ENCODE measurements around the gene PIGX. TPM values are rescaled to one million over a fixed set of nuclear protein-coding genes. Genes with fewer than 3 reads are reported as not detected.

PIGX gene
- total RNA-seq, 1 donor from 2014 or later = 20.1 TPM

DNA sequence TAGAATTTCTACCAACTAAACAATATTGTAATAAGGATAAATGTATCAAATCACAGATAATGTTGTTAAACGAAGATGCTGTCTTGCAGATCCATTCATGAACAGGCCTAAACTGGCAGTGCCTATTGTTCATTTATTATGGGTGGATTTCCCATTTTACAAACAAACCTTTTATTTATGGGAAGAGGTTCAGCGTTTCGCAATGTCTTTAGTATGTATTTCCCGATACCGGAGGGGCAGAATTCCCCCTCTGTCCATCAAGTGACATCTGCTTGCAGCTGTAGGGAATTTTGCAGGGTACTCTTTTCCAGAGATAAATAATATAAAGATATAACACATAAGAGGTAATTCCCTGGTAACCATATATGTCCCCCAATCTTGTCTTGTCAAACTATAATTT, 5.8 kb upstream of the PIGX start:
- peaks cover 2% of the 10 kb centered on the region for H3K4me1 Mint-ChIP-seq (ENCODE audit: low read depth, unreplicated experiment)
- no peak for DNase-seq
- TF ChIP-seq, protein P1, sequence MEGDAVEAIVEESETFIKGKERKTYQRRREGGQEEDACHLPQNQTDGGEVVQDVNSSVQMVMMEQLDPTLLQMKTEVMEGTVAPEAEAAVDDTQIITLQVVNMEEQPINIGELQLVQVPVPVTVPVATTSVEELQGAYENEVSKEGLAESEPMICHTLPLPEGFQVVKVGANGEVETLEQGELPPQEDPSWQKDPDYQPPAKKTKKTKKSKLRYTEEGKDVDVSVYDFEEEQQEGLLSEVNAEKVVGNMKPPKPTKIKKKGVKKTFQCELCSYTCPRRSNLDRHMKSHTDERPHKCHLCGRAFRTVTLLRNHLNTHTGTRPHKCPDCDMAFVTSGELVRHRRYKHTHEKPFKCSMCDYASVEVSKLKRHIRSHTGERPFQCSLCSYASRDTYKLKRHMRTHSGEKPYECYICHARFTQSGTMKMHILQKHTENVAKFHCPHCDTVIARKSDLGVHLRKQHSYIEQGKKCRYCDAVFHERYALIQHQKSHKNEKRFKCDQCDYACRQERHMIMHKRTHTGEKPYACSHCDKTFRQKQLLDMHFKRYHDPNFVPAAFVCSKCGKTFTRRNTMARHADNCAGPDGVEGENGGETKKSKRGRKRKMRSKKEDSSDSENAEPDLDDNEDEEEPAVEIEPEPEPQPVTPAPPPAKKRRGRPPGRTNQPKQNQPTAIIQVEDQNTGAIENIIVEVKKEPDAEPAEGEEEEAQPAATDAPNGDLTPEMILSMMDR (IDR thresholded peaks at IDR 0.05; ENCODE audit: partially characterized antibody, unreplicated experiment) = no peak
- H3K27ac Mint-ChIP-seq (ENCODE audit: unreplicated experiment) = no peak overlapping the region
- H3K4me3 Mint-ChIP-seq (ENCODE audit: unreplicated experiment) = no peak overlapping the region
- H3K36me3 Mint-ChIP-seq (ENCODE audit: unreplicated experiment) = no peaks in the 10 kb centered on the region
- H3K9me3 Mint-ChIP-seq (ENCODE audit: unreplicated experiment) = no peaks in the 10 kb centered on the region
- H3K27me3 Mint-ChIP-seq (ENCODE audit: unreplicated experiment) = no peaks in the 10 kb centered on the region

DNA sequence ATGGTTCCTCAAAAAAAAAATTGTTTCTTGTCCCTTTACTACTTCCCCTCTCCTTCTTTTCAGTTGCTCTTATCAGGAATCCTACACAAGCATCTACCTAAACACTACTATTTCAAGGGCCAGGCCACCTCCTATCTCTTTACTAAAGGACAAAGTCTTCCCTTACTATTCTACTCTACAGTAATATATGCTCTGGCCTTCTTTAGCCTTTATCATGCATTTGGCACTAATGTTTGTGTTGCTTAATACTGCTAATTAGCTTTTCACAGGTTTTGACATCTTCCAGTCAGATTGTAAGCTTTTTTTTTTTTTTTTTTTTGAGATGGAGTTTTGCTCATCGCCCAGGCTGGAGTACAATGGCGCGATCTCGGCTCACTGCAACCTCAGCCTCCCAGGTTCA, 5.4 kb upstream of the PIGX start:
- TF ChIP-seq, protein P1 (IDR thresholded peaks at IDR 0.05; ENCODE audit: partially characterized antibody, unreplicated experiment) = no peak
- Mint-ChIP-seq H3K27ac (ENCODE audit: unreplicated experiment) (no peak overlapping the region), H3K4me3 (ENCODE audit: unreplicated experiment) (no peak overlapping the region), H3K27me3 (ENCODE audit: unreplicated experiment) (no peaks in the 10 kb centered on the region), H3K36me3 (ENCODE audit: unreplicated experiment) (no peaks in the 10 kb centered on the region), H3K4me1 (ENCODE audit: low read depth, unreplicated experiment) (peaks cover 5% of the 10 kb centered on the region), H3K9me3 (ENCODE audit: unreplicated experiment) (no peaks in the 10 kb centered on the region)
- no peak for DNase-seq

DNA sequence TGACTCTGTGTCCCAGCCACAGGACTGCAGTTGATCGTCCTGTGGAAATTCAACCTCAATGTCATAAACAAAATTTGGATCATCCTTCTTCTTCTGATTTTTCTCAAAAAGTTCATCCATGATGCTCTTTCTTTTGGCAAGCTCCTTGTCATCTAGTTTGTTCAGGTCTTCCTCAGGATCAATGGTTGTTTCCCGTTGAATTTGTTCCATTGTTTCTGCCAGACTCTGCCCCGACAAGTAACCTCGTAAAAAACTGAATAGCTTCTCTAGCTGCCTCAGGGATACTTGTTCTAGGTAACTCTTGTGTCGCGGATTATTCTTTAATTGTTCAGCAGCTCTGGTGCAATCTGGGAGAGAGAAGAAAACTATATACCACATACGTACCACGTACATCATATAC, 4.6 kb upstream of the PIGX start:
- Mint-ChIP-seq H3K4me1 (ENCODE audit: low read depth, unreplicated experiment) (peaks cover 3% of the 10 kb centered on the region), H3K36me3 (ENCODE audit: unreplicated experiment) (no peaks in the 10 kb centered on the region), H3K27ac (ENCODE audit: unreplicated experiment) (no peak overlapping the region), H3K4me3 (ENCODE audit: unreplicated experiment) (no peak overlapping the region), H3K9me3 (ENCODE audit: unreplicated experiment) (no peaks in the 10 kb centered on the region), H3K27me3 (ENCODE audit: unreplicated experiment) (no peaks in the 10 kb centered on the region)
- DNase-seq = no peak
- TF ChIP-seq, protein P1 (IDR thresholded peaks at IDR 0.05; ENCODE audit: partially characterized antibody, unreplicated experiment) = no peak

DNA sequence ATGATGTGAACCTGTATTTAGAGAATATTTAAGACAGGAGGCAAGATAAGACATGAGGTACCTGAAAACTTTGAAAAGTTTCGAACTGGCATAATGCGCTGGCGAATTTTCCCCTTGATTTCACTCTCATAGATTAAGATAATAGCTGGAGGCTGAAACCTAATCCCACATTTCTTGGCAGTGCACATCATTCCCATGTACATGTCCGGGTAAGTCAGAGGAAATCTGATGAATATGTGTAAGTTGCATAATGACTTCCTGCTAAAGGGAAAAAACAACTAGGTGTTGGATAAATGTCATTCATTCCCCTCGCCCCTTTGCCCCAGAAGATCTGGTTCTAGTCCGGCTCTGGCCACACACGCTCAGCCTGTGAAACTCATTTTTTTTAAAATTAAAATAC, 3.7 kb upstream of the PIGX start:
- Mint-ChIP-seq H3K4me3 (ENCODE audit: unreplicated experiment) (no peak overlapping the region), H3K9me3 (ENCODE audit: unreplicated experiment) (no peaks in the 10 kb centered on the region), H3K36me3 (ENCODE audit: unreplicated experiment) (no peaks in the 10 kb centered on the region)

More for the DNA sequence above, 3.7 kb upstream of the PIGX start:
- no peaks in the 10 kb centered on the region for H3K27me3 Mint-ChIP-seq (ENCODE audit: unreplicated experiment)
- H3K27ac Mint-ChIP-seq (ENCODE audit: unreplicated experiment) = no peak overlapping the region
- H3K4me1 Mint-ChIP-seq (ENCODE audit: low read depth, unreplicated experiment) = peaks cover 5% of the 10 kb centered on the region
- TF ChIP-seq, protein P1 (IDR thresholded peaks at IDR 0.05; ENCODE audit: partially characterized antibody, unreplicated experiment) = no peak
- DNase-seq = no peak

Measured in glutamatergic neuron (in vitro differentiated cells).